Skeletal muscle cell (primary cell): ENCODE data around the gene TWF2.

Experiments used
- DNase-seq: peaks from one replicate; pipeline ENCODE4 v3.0.0-alpha.2; 2010; ENCODE audit warnings: low read depth
- H3K4me3 ChIP-seq: 2 replicates; pipeline ENCODE4 v1.5.1; 2011; ENCODE audit warnings: low read depth, mild to moderate bottlenecking, control low read depth, low read length, moderate library complexity

TWF2 gene

GRCh38 chr3:52259448-52259847 lies 20.5 kb upstream of the TWF2 start:
- no peak overlapping the region for H3K4me3 ChIP-seq
- no peak for DNase-seq

- no peak overlapping the region for H3K4me3 ChIP-seq
- DNase-seq = no peak
These were observed 20.1 kb upstream of the TWF2 start for GRCh38 chr3:52259035-52259434.

- DNase-seq = no peak
These were observed 19.0 kb upstream of the TWF2 start for GRCh38 chr3:52257911-52258310.

GRCh38 chr3:52256622-52257021 lies 17.7 kb upstream of the TWF2 start:
- H3K4me3 ChIP-seq = no peak overlapping the region
- DNase-seq = no peak

More at GRCh38 chr3:52257911-52258310, 19.0 kb upstream of the TWF2 start:
- H3K4me3 ChIP-seq = no peak overlapping the region

GRCh38 chr3:52256159-52256558 lies 17.2 kb upstream of the TWF2 start:
- DNase-seq = no peak
- H3K4me3 ChIP-seq = no peak overlapping the region

- no peak overlapping the region for H3K4me3 ChIP-seq
- no peak for DNase-seq
These were observed 15.7 kb upstream of the TWF2 start for GRCh38 chr3:52254608-52255007.

- H3K4me3 ChIP-seq = no peak overlapping the region
- no peak for DNase-seq
These were observed 14.7 kb upstream of the TWF2 start for GRCh38 chr3:52253314-52254304.

GRCh38 chr3:52250122-52250521 lies 11.2 kb upstream of the TWF2 start:
- DNase-seq = no peak
- H3K4me3 ChIP-seq = no peak overlapping the region

- H3K4me3 ChIP-seq = no peak overlapping the region
- no peak for DNase-seq
These were observed 10.7 kb upstream of the TWF2 start for GRCh38 chr3:52249683-52250082.

GRCh38 chr3:52248816-52249547 lies 10.0 kb upstream of the TWF2 start:
- no peak overlapping the region for H3K4me3 ChIP-seq
- no peak for DNase-seq

- no peak for DNase-seq
- no peak overlapping the region for H3K4me3 ChIP-seq
These were observed 9.2 kb upstream of the TWF2 start for GRCh38 chr3:52248165-52248541.

GRCh38 chr3:52247409-52248164 lies 8.6 kb upstream of the TWF2 start:
- H3K4me3 ChIP-seq = no peak overlapping the region
- no peak for DNase-seq

- H3K4me3 ChIP-seq = peak overlapping the region; percentile 55
- DNase-seq = no peak
These were observed 7.9 kb upstream of the TWF2 start for GRCh38 chr3:52246728-52247408.

- peak overlapping the region; percentile 55 for H3K4me3 ChIP-seq
- no peak for DNase-seq
These were observed 7.3 kb upstream of the TWF2 start for GRCh38 chr3:52246264-52246620.

- H3K4me3 ChIP-seq = peak within 1 kb of the TSS; percentile 55
- no peak for DNase-seq
These were observed 6.6 kb upstream of the TWF2 start, which contains the start of gene PPM1M for GRCh38 chr3:52245322-52246263. Gene PPM1M, plus strand, starts transcription at chr3:52245759. Its CDS starts 66 bp downstream, at chr3:52245825.

GRCh38 chr3:52243791-52244628 lies 5.1 kb upstream of the TWF2 start:
- no peak overlapping the region for H3K4me3 ChIP-seq
- DNase-seq = no peak

GRCh38 chr3:52242039-52242438 lies 3.1 kb upstream of the TWF2 start:
- H3K4me3 ChIP-seq = no peak overlapping the region
- no peak for DNase-seq
